A673 (cell line): ENCODE results near the gene LMNTD2. TPM values are rescaled to one million over a fixed set of nuclear protein-coding genes. Genes with fewer than 3 reads are reported as not detected.
A peak's percentile ranks its signal among the peaks of the same experiment; 100 is the strongest.

Experiments
- BruUV-seq: library from RNA; stranded (reverse); fragments of 400-500 nt; replicated peaks from 2 replicates; lab custom pipeline; 2021; lab: Mats Ljungman, UMichigan
- CTCF ChIA-PET: fragments of 300-600 bp; sonication (Branson Sonifier 250); formaldehyde crosslinking; loops from one replicate; lab custom pipeline; 2022; ENCODE audit warnings: antibody characterized with exemption; lab: Charles Lee
- POLR2A ChIA-PET: fragments of 300-600 bp; sonication (Branson Sonifier 250); formaldehyde crosslinking; loops from one replicate; lab custom pipeline; 2022; ENCODE audit warnings: antibody characterized with exemption; ENCODE audit not compliant: low non-redundant PET; lab: Charles Lee
- DNase-seq: peaks from one replicate; pipeline ENCODE4 v3.0.0-alpha.2; 2015; ENCODE audit warnings: low spot score
- H3K27ac ChIP-seq: fragments of 200-600 bp; sonication (generic); 2 replicates; pipeline ENCODE4 v1.5.1; 2016; ENCODE audit warnings: mixed run types, low read depth, mild to moderate bottlenecking, mixed read lengths, antibody characterized with exemption, low read length; ENCODE audit not compliant: poor library complexity, severe bottlenecking
- H3K27me3 ChIP-seq: fragments of 200-600 bp; sonication (generic); replicated peaks from 2 replicates; pipeline ENCODE4 v1.6.1; 2017; ENCODE audit warnings: mixed run types, low read depth, mild to moderate bottlenecking, mixed read lengths, antibody characterized with exemption, low read length; ENCODE audit not compliant: insufficient read depth, poor library complexity
- H3K36me3 ChIP-seq: fragments of 200-600 bp; sonication (generic); 2 replicates; pipeline ENCODE4 v1.6.1; 2016; ENCODE audit warnings: mixed run types, mild to moderate bottlenecking, mixed read lengths, antibody characterized with exemption, low read length; ENCODE audit not compliant: insufficient read depth, poor library complexity, severe bottlenecking
- H3K4me1 ChIP-seq: fragments of 200-600 bp; sonication (generic); 2 replicates; pipeline ENCODE4 v1.6.1; 2017; ENCODE audit warnings: mixed run types, mild to moderate bottlenecking, mixed read lengths, antibody characterized with exemption, low read length; ENCODE audit not compliant: insufficient read depth, poor library complexity, severe bottlenecking
- H3K4me3 ChIP-seq: fragments of 200-600 bp; sonication (generic); 2 replicates; pipeline ENCODE4 v1.5.1; 2016; ENCODE audit warnings: low read depth, mixed run types, mild to moderate bottlenecking, mixed read lengths, low read length; ENCODE audit not compliant: poor library complexity, severe bottlenecking
- H3K9me3 ChIP-seq: fragments of 200-600 bp; sonication (generic); 2 replicates; pipeline ENCODE4 v1.6.1; 2016; ENCODE audit warnings: mixed run types, low read depth, mild to moderate bottlenecking, mixed read lengths, antibody characterized with exemption, low read length; ENCODE audit not compliant: poor library complexity, severe bottlenecking
- EZH2 ChIP-seq: fragments of 200-600 bp; sonication (generic); IDR thresholded peaks from 2 replicates; pipeline ENCODE4 v1.6.1; 2017; ENCODE audit warnings: borderline replicate concordance, low read depth, mild to moderate bottlenecking, mixed read lengths, antibody characterized with exemption, low read length; ENCODE audit not compliant: poor library complexity, severe bottlenecking
- intact Hi-C: fragments of 100-400 bp; cut with micrococcal nuclease; formaldehyde crosslinking; loops from one replicate; pipeline ENCODE4 v1.10.0; 2022; ENCODE audit not compliant: unreplicated experiment
- total RNA-seq: library from RNA; stranded (reverse); gene quantifications from 2 replicates; pipeline ENCODE4 v1.2.3, GENCODE V29; 2021
- TF ChIP-seq, protein P1 (sequence below): fragments of 300-800, 200-600 bp; sonication (generic); conservative IDR thresholded peaks from 2 replicates; pipeline ENCODE4 v1.5.1; 2017; ENCODE audit warnings: low read depth, mild to moderate bottlenecking, antibody characterized with exemption, low read length, moderate library complexity, mixed read lengths

Gene LMNTD2
- total RNA-seq, 1 experiment from 2014 or later, result 1.1 TPM

DNA sequence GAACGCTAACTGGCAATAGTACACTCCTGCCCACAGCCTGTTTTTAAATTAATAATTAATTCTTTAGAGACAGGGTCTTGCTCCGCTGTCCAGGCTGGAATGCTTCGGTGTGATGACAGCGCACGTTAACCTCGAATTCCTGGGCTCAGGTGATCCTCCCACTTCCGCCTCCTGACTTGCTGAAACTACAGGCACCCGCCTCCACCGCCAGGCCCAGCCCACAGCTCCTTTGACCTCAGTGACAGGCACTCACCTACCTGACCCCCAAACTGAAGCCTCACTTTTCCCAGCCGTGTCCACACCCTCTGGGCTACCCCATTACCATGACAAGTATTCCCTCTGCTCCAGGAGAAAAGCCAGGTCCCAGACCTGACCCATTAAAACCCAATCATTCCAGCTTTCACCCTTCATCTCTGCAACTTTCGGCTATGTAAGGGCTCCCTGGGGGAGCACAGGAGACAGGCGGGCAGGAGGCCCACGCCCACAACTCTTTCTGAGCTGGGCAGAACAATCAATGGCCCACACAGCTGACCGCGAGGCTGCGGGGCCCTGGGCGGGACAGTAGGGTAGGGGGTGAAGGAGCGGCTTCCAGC, 730 bp downstream of the LMNTD2 start:
- no peak overlapping the region for H3K27ac ChIP-seq

DNA sequence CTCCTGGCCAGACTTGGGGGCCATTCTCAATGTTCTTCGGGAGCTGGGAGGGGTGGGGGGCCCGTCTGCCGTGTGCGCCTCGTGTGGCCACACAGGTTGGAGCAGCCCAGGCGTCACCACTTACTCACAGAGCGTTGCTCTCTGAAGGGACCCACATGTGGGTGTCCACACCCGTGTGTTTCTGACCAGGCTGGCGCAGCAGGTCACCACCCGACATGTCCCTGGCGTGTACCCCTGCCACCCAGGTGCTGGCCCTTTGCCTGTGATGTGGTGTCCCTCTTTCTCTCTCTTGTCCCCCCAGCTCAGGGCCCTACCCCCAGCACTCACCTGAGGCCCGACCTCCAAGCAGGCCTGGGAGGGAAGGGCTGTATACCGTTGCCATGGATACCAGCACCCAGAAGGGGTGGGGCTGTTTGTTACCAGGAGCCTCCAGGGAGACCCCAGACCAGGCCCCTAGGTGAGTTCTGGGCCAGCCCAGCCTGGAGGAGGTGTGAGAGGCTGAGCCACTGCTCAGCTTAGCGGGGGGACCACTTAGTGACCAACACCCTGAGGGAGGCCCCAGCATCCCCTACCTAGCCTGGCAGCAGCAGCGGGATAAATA, 1.4 kb downstream of the LMNTD2 start:
- POLR2A ChIA-PET, result interaction anchor here (0.5 kb wide), 1 partner anchor 50 kb away, joined by 3 read pairs; no protein-coding TSS in a partner anchor
- BruUV-seq, result no TSS peak

More for the DNA sequence above, 730 bp downstream of the LMNTD2 start:
- Histone ChIP-seq H3K36me3 (no peaks in the 10 kb centered on the region), H3K4me1 (peaks cover 15% of the 10 kb centered on the region), H3K4me3 (peak overlapping the region; percentile 72), H3K27me3 (peaks cover 22% of the 10 kb centered on the region), H3K9me3 (no peaks in the 10 kb centered on the region)
- CTCF ChIA-PET, result no interaction called here
- no peak for TF ChIP-seq EZH2
- TF ChIP-seq, protein P1, sequence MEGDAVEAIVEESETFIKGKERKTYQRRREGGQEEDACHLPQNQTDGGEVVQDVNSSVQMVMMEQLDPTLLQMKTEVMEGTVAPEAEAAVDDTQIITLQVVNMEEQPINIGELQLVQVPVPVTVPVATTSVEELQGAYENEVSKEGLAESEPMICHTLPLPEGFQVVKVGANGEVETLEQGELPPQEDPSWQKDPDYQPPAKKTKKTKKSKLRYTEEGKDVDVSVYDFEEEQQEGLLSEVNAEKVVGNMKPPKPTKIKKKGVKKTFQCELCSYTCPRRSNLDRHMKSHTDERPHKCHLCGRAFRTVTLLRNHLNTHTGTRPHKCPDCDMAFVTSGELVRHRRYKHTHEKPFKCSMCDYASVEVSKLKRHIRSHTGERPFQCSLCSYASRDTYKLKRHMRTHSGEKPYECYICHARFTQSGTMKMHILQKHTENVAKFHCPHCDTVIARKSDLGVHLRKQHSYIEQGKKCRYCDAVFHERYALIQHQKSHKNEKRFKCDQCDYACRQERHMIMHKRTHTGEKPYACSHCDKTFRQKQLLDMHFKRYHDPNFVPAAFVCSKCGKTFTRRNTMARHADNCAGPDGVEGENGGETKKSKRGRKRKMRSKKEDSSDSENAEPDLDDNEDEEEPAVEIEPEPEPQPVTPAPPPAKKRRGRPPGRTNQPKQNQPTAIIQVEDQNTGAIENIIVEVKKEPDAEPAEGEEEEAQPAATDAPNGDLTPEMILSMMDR, result no peak
- no peak for DNase-seq
- intact Hi-C loops, result loop anchor here (10.0 kb wide), 1 partner anchor 165 kb away; no protein-coding TSS in a partner anchor
- no TSS peak for BruUV-seq
- POLR2A ChIA-PET, result no interaction called here

DNA sequence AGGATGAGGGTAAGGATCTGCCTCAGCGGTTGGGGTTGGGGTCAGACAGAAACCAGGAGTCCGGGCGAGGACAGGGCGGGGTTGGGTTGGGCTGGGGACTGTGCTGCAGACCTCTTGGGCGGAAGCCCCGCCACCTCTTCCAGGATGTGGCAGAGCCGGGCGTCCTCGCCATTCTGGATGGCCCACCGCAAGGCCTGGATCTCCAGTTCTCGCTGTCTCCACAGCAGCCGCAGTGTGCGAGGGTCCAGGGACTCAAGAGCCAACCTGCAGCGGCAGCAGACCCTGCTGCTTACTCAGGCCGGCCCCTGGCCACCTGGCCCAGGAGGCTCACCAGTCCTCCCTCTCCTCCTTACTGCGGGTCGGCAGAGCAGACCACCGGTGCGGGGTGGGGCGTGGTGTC, 2.0 kb downstream of the LMNTD2 start:
- POLR2A ChIA-PET, result interaction anchor here (0.5 kb wide), 1 partner anchor 49 kb away, joined by 3 read pairs; no protein-coding TSS in a partner anchor
- no TSS peak for BruUV-seq

More for the DNA sequence above, 1.4 kb downstream of the LMNTD2 start:
- Histone ChIP-seq H3K27me3 (peaks cover 22% of the 10 kb centered on the region), H3K4me3 (no peak overlapping the region), H3K4me1 (peaks cover 15% of the 10 kb centered on the region), H3K9me3 (no peaks in the 10 kb centered on the region), H3K36me3 (no peaks in the 10 kb centered on the region), H3K27ac (no peak overlapping the region)
- no peak for DNase-seq
- intact Hi-C loops, result loop anchor here (10.0 kb wide), 1 partner anchor 166 kb away; no protein-coding TSS in a partner anchor
- CTCF ChIA-PET, result no interaction called here
- no peak for TF ChIP-seq EZH2
- TF ChIP-seq, protein P1, result no peak

More for the DNA sequence above, 2.0 kb downstream of the LMNTD2 start:
- H3K9me3 ChIP-seq, result no peaks in the 10 kb centered on the region
- H3K36me3 ChIP-seq, result no peaks in the 10 kb centered on the region
- H3K27ac ChIP-seq, result no peak overlapping the region
- intact Hi-C loops, result loop anchor here (10.0 kb wide), 1 partner anchor 166 kb away; no protein-coding TSS in a partner anchor
- no peak for DNase-seq
- TF ChIP-seq EZH2, result no peak
- TF ChIP-seq, protein P1, result no peak
- H3K4me1 ChIP-seq, result peaks cover 15% of the 10 kb centered on the region
- CTCF ChIA-PET, result no interaction called here
- no peak overlapping the region for H3K4me3 ChIP-seq
- peaks cover 22% of the 10 kb centered on the region for H3K27me3 ChIP-seq
